ENCODE measurements around the gene MRPL46. TPM values are rescaled to one million over a fixed set of nuclear protein-coding genes. Genes with fewer than 3 reads are reported as not detected.

Gene MRPL46
- total and polyA plus RNA-seq, 2 of the 13 experiments (the other 11 are each of a cell fraction or from before 2014, with no cell fraction given) = 62.9 to 79.2 TPM

GRCh38 chr15:88465633-88466224, 1.5 kb downstream of the MRPL46 start (continued):
- TF ChIP-seq, protein P1, sequence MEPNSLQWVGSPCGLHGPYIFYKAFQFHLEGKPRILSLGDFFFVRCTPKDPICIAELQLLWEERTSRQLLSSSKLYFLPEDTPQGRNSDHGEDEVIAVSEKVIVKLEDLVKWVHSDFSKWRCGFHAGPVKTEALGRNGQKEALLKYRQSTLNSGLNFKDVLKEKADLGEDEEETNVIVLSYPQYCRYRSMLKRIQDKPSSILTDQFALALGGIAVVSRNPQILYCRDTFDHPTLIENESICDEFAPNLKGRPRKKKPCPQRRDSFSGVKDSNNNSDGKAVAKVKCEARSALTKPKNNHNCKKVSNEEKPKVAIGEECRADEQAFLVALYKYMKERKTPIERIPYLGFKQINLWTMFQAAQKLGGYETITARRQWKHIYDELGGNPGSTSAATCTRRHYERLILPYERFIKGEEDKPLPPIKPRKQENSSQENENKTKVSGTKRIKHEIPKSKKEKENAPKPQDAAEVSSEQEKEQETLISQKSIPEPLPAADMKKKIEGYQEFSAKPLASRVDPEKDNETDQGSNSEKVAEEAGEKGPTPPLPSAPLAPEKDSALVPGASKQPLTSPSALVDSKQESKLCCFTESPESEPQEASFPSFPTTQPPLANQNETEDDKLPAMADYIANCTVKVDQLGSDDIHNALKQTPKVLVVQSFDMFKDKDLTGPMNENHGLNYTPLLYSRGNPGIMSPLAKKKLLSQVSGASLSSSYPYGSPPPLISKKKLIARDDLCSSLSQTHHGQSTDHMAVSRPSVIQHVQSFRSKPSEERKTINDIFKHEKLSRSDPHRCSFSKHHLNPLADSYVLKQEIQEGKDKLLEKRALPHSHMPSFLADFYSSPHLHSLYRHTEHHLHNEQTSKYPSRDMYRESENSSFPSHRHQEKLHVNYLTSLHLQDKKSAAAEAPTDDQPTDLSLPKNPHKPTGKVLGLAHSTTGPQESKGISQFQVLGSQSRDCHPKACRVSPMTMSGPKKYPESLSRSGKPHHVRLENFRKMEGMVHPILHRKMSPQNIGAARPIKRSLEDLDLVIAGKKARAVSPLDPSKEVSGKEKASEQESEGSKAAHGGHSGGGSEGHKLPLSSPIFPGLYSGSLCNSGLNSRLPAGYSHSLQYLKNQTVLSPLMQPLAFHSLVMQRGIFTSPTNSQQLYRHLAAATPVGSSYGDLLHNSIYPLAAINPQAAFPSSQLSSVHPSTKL (CRISPR knock-in tag; IDR thresholded peaks at IDR 0.05) = peak; percentile 96
- TF ChIP-seq MBNL3 (CRISPR knock-in tag; conservative IDR thresholded peaks at IDR 0.05) = no peak
- TF ChIP-seq DNMT1 (CRISPR knock-in tag; IDR thresholded peaks at IDR 0.05) = no peak
- peak; percentile 59 for TF ChIP-seq TBL1XR1 (IDR thresholded peaks at IDR 0.05; ENCODE audit: borderline replicate concordance, low read length, partially characterized antibody)
- TF ChIP-seq, protein P2, sequence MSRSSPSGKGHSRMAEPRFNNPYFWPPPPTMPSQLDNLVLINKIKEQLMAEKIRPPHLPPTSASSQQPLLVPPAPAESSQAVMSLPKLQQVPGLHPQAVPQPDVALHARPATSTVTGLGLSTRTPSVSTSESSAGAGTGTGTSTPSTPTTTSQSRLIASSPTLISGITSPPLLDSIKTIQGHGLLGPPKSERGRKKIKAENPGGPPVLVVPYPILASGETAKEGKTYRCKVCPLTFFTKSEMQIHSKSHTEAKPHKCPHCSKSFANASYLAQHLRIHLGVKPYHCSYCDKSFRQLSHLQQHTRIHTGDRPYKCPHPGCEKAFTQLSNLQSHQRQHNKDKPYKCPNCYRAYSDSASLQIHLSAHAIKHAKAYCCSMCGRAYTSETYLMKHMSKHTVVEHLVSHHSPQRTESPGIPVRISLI (CRISPR knock-in tag; IDR thresholded peaks at IDR 0.05; ENCODE audit: borderline replicate concordance) = peak; percentile 87; the same call in 1 of the 2 replicates
- no peak for TF ChIP-seq AKAP8 (CRISPR knock-in tag; IDR thresholded peaks at IDR 0.05)
- peak; percentile 90 to 92 for TF ChIP-seq NR2F1 (CRISPR knock-in tag; IDR thresholded peaks at IDR 0.05)
- TF ChIP-seq, protein P3, sequence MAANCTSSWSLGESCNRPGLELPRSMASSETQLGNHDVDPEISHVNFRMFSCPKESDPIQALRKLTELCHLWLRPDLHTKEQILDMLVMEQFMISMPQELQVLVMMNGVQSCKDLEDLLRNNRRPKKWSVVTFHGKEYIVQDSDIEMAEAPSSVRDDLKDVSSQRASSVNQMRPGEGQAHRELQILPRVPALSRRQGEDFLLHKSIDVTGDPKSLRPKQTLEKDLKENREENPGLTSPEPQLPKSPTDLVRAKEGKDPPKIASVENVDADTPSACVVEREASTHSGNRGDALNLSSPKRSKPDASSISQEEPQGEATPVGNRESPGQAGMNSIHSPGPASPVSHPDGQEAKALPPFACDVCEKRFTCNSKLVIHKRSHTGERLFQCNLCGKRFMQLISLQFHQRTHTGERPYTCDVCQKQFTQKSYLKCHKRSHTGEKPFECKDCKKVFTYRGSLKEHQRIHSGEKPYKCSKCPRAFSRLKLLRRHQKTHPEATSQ (CRISPR knock-in tag; IDR thresholded peaks at IDR 0.05; ENCODE audit: borderline replicate concordance) = peak; percentile 35; the same call in 1 of the 2 replicates
- peak; percentile 96 for TF ChIP-seq ESRRA (CRISPR knock-in tag; IDR thresholded peaks at IDR 0.05; ENCODE audit: low read depth)
- 0 out of 2 replicates have a peak, but pooled peaks have one; percentile 40 for TF ChIP-seq IRF2 (CRISPR knock-in tag; IDR thresholded peaks at IDR 0.05)
- TF ChIP-seq ASH2L (IDR thresholded peaks at IDR 0.05; ENCODE audit: insufficient read length, low read depth, low read length) = peak; percentile 60
- 0 out of 2 replicates have a peak, but pooled peaks have one; percentile 27 for TF ChIP-seq RFXAP (CRISPR knock-in tag; IDR thresholded peaks at IDR 0.05; ENCODE audit: borderline replicate concordance)
- peak; percentile 58; the same call in 1 of the 2 replicates for TF ChIP-seq ARNTL (CRISPR knock-in tag; IDR thresholded peaks at IDR 0.05)
- peak; percentile 87 for TF ChIP-seq IKZF5 (CRISPR knock-in tag; IDR thresholded peaks at IDR 0.05)
- TF ChIP-seq KAT8 (CRISPR knock-in tag; IDR thresholded peaks at IDR 0.05) = peak; percentile 72
- peak; percentile 49; the same call in 1 of the 2 replicates for TF ChIP-seq CCDC6 (CRISPR knock-in tag; IDR thresholded peaks at IDR 0.05)
- TF ChIP-seq FOXJ3 (CRISPR knock-in tag; IDR thresholded peaks at IDR 0.05; ENCODE audit: borderline replicate concordance) = peak; percentile 79; the same call in 1 of the 2 replicates
- TF ChIP-seq CC2D1A (CRISPR knock-in tag; IDR thresholded peaks at IDR 0.05) = 0 out of 2 replicates have a peak, but pooled peaks have one; percentile 64
- peak; percentile 93 for TF ChIP-seq SAP130 (CRISPR knock-in tag; IDR thresholded peaks at IDR 0.05; ENCODE audit: low read depth)
- TF ChIP-seq ATF1 (CRISPR knock-in tag; IDR thresholded peaks at IDR 0.05) = no peak
- peak; percentile 80 for TF ChIP-seq NFIC (IDR thresholded peaks at IDR 0.05; ENCODE audit: low read length)
- TF ChIP-seq ZNF12 (CRISPR knock-in tag; IDR thresholded peaks at IDR 0.05) = 0 out of 2 replicates have a peak, but pooled peaks have one; percentile 20
